Activated naive CD8-positive, alpha-beta T cell treated with anti-CD3 and anti-CD28 coated beads for 36 hours (primary cell): ENCODE data around the gene TOB2. TPM values are rescaled to one million over a fixed set of nuclear protein-coding genes. Genes with fewer than 3 reads are reported as not detected.

Experiments
- DNase-seq: peaks from one replicate; pipeline ENCODE4 v3.0.0; 2021
- H3K27ac Mint-ChIP-seq: one replicate; pipeline ENCODE4 v1.8.0; 2022; ENCODE audit warnings: mild to moderate bottlenecking, moderate library complexity, mixed read lengths
- H3K27me3 Mint-ChIP-seq: one replicate; pipeline ENCODE4 v1.8.0; 2022; ENCODE audit warnings: mild to moderate bottlenecking, mixed read lengths
- H3K36me3 Mint-ChIP-seq: one replicate; pipeline ENCODE4 v1.8.0; 2021; ENCODE audit warnings: mild to moderate bottlenecking, mixed read lengths
- H3K4me1 Mint-ChIP-seq: one replicate; pipeline ENCODE4 v1.8.0; 2021; ENCODE audit warnings: mixed read lengths
- H3K4me3 Mint-ChIP-seq: one replicate; pipeline ENCODE4 v1.8.0; 2022; ENCODE audit warnings: mild to moderate bottlenecking, moderate library complexity, mixed read lengths
- H3K9me3 Mint-ChIP-seq: one replicate; pipeline ENCODE4 v1.8.0; 2022; ENCODE audit warnings: mixed read lengths
- total RNA-seq, 2 experiments: library from RNA; stranded (reverse); gene quantifications; one replicate each; pipeline ENCODE4 v1.2.3, GENCODE V29; 2021

Gene TOB2
- total RNA-seq, 2 experiments from 2014 or later, result 33.9 to 34.8 TPM

GRCh38 chr22:41395531-41396240 lies 50.9 kb downstream of the TOB2 start:
- Mint-ChIP-seq H3K36me3 (peaks cover 3% of the 10 kb centered on the region), H3K9me3 (no peaks in the 10 kb centered on the region), H3K27ac (no peak overlapping the region), H3K4me3 (no peak overlapping the region), H3K4me1 (no peaks in the 10 kb centered on the region), H3K27me3 (no peaks in the 10 kb centered on the region)
- no peak for DNase-seq

GRCh38 chr22:41394012-41394356 lies 52.6 kb downstream of the TOB2 start:
- no peaks in the 10 kb centered on the region for H3K27me3 Mint-ChIP-seq

GRCh38 chr22:41387341-41387740 lies 59.3 kb downstream of the TOB2 start:
- Mint-ChIP-seq H3K27me3 (no peaks in the 10 kb centered on the region), H3K9me3 (no peaks in the 10 kb centered on the region), H3K27ac (no peak overlapping the region), H3K4me1 (peaks cover 9% of the 10 kb centered on the region), H3K36me3 (no peaks in the 10 kb centered on the region), H3K4me3 (no peak overlapping the region)
- no peak for DNase-seq

More at GRCh38 chr22:41394012-41394356, 52.6 kb downstream of the TOB2 start:
- no peak overlapping the region for H3K4me3 Mint-ChIP-seq
- H3K9me3 Mint-ChIP-seq, result no peaks in the 10 kb centered on the region
- peaks cover 3% of the 10 kb centered on the region for H3K36me3 Mint-ChIP-seq
- no peak for DNase-seq
- H3K27ac Mint-ChIP-seq, result no peak overlapping the region
- H3K4me1 Mint-ChIP-seq, result no peaks in the 10 kb centered on the region

- peaks cover 16% of the 10 kb centered on the region for H3K4me1 Mint-ChIP-seq
- no peak overlapping the region for H3K4me3 Mint-ChIP-seq
- no peaks in the 10 kb centered on the region for H3K9me3 Mint-ChIP-seq
- H3K27ac Mint-ChIP-seq, result no peak overlapping the region
- H3K36me3 Mint-ChIP-seq, result no peaks in the 10 kb centered on the region
- DNase-seq, result no peak
- H3K27me3 Mint-ChIP-seq, result no peaks in the 10 kb centered on the region
Measured at GRCh38 chr22:41384128-41384527, 62.5 kb downstream of the TOB2 start.

Other genes starting within 250 kb of the TOB2 start
- gene L3MBTL2, start 241.5 kb downstream of the TOB2 start, total RNA-seq, result 10 to 100 TPM; 40.8 to 46.6 TPM
- under 1 TPM; 0.22 to 0.39 TPM for gene CHADL, start 205.9 kb downstream of the TOB2 start, total RNA-seq
- gene RANGAP1, start 160.6 kb downstream of the TOB2 start, total RNA-seq, result 100 to 1,000 TPM; 176 to 177 TPM
- gene ZC3H7B, start 145.3 kb downstream of the TOB2 start, total RNA-seq, result 10 to 100 TPM; 58.8 to 59.9 TPM
- gene TEF, start 64.9 kb downstream of the TOB2 start, total RNA-seq, result 1 to 10 TPM; 2.6 to 2.8 TPM
- gene PHF5A, start 21.9 kb upstream of the TOB2 start, total RNA-seq, result 100 to 1,000 TPM; 114 to 117 TPM
- 100 to 1,000 TPM; 107 to 109 TPM for gene ACO2, start 22.3 kb upstream of the TOB2 start, total RNA-seq
- 10 to 100 TPM; 69.2 to 70.1 TPM for gene POLR3H, start 97.7 kb upstream of the TOB2 start, total RNA-seq
- gene CSDC2, start 114.2 kb upstream of the TOB2 start, total RNA-seq, result not detected
- 10 to 100 TPM; 24.3 to 26.9 TPM for gene PMM1, start 143.0 kb upstream of the TOB2 start, total RNA-seq
- 10 to 100 TPM; 67.0 to 78.8 TPM for gene DESI1, start 174.2 kb upstream of the TOB2 start, total RNA-seq
- 100 to 1,000 TPM; 498 to 502 TPM for gene XRCC6, start 174.5 kb upstream of the TOB2 start, total RNA-seq
- 100 to 1,000 TPM; 339 to 357 TPM for gene SNU13, start 242.1 kb upstream of the TOB2 start, total RNA-seq